HepG2 (cell line): ENCODE measurements around the gene MARCHF4. TPM values are rescaled to one million over a fixed set of nuclear protein-coding genes. Genes with fewer than 3 reads are reported as not detected.

ENCODE experiments used
- ADNP ChIP-seq: sonication (generic); formaldehyde crosslinking; IDR thresholded peaks from 2 replicates; pipeline ENCODE4 v1.4.0; 2020; ENCODE audit warnings: missing genetic modification reagents
- AHDC1 ChIP-seq: sonication (generic); formaldehyde crosslinking; IDR thresholded peaks from 2 replicates; pipeline ENCODE4 v1.5.1; 2020; ENCODE audit warnings: mild to moderate bottlenecking, missing genetic modification reagents, borderline replicate concordance
- DRAP1 ChIP-seq: IDR thresholded peaks from 2 replicates; pipeline ENCODE4 v1.6.1; 2016; ENCODE audit warnings: missing genetic modification reagents, missing compliant biosample characterization
- ESRRA ChIP-seq: sonication (generic); formaldehyde crosslinking; IDR thresholded peaks from 2 replicates; pipeline ENCODE4 v1.5.1; 2020; ENCODE audit warnings: mild to moderate bottlenecking, low read depth, missing genetic modification reagents
- KAT8 ChIP-seq: IDR thresholded peaks from 2 replicates; pipeline ENCODE4 v1.6.1; 2016; ENCODE audit warnings: missing genetic modification reagents, missing compliant biosample characterization
- MAFF ChIP-seq: IDR thresholded peaks from 2 replicates; pipeline ENCODE4 v1.6.1; 2011; ENCODE audit warnings: low read depth, low read length, improper control_type of control experiment
- NFAT5 ChIP-seq: sonication (generic); formaldehyde crosslinking; IDR thresholded peaks from 2 replicates; pipeline ENCODE4 v1.4.0; 2020; ENCODE audit warnings: missing genetic modification reagents
- SATB2 ChIP-seq: sonication (generic); formaldehyde crosslinking; IDR thresholded peaks from 2 replicates; pipeline ENCODE4 v1.5.0; 2020; ENCODE audit warnings: missing genetic modification reagents
- TCF12 ChIP-seq, 2 experiments: fragments of 450-650 bp in 1 of 2; sonication (generic) in 1 of 2; formaldehyde crosslinking in 1 of 2; IDR thresholded peaks; 2 replicates each; pipeline versions ENCODE4 v1.6.1 to v1.8.0; 2017 to 2022; ENCODE audit warnings: antibody characterized with exemption in 1 of 2, mild to moderate bottlenecking in 1 of 2, missing genetic modification reagents in 1 of 2, moderate library complexity in 1 of 2
- ZNF224 ChIP-seq: sonication (generic); formaldehyde crosslinking; IDR thresholded peaks from 2 replicates; pipeline ENCODE4 v1.5.0; 2020; ENCODE audit warnings: mild to moderate bottlenecking, missing genetic modification reagents
- ZNF501 ChIP-seq: sonication (generic); formaldehyde crosslinking; IDR thresholded peaks from 2 replicates; pipeline ENCODE4 v1.5.1; 2020; ENCODE audit warnings: mild to moderate bottlenecking, moderate library complexity, missing genetic modification reagents
- ZNF574 ChIP-seq: sonication (generic); formaldehyde crosslinking; IDR thresholded peaks from 2 replicates; pipeline ENCODE4 v1.4.0; 2020; ENCODE audit warnings: missing genetic modification reagents
- polyA plus RNA-seq, 8 experiments: library from polyadenylated mRNA; depleted of rRNA in 3 of 8; stranded (reverse) in 7 of 8; unstranded in 1 of 8; fragments of >200 nt; fragmentation: Illumina TruSeq in 4 of 8; extraction: Trizol in 4 of 8; gene quantifications; 2 replicates each; pipeline versions ENCODE4 v1.2.1 to v1.2.3, GENCODE V29; 2011 to 2016; ENCODE audit warnings: low read depth in 4 of 8, missing spikeins in 1 of 8, mixed read lengths in 1 of 8; ENCODE audit not compliant: insufficient read depth in 1 of 8
- total RNA-seq, 5 experiments: library from RNA; depleted of rRNA; stranded (reverse); fragments of >200 nt; fragmentation: Illumina TruSeq; extraction: Trizol; gene quantifications; 2 replicates each; pipeline ENCODE4 v1.2.3, GENCODE V29; 2016; ENCODE audit warnings: low read depth in 1 of 5
- TF ChIP-seq, protein P1 (sequence below): sonication (generic); IDR thresholded peaks from 2 replicates; pipeline ENCODE4 v1.6.1; 2016; ENCODE audit warnings: low read depth, borderline replicate concordance

Gene MARCHF4
- total and polyA plus RNA-seq, 2 of the 13 experiments (the other 11 are each of a cell fraction or from before 2014, with no cell fraction given) = not detected

GRCh38 chr2:216414772-216415319 is 42.6 kb upstream of the MARCHF4 start (continued):
- TF ChIP-seq, protein P1, sequence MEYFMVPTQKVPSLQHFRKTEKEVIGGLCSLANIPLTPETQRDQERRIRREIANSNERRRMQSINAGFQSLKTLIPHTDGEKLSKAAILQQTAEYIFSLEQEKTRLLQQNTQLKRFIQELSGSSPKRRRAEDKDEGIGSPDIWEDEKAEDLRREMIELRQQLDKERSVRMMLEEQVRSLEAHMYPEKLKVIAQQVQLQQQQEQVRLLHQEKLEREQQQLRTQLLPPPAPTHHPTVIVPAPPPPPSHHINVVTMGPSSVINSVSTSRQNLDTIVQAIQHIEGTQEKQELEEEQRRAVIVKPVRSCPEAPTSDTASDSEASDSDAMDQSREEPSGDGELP = no peak
- TF ChIP-seq NFAT5 (CRISPR knock-in tag) = no peak
- TF ChIP-seq KAT8 (CRISPR knock-in tag) = no peak
- TF ChIP-seq ZNF574 = peak; percentile 36; the same call in 1 of the 2 replicates
- no peak for TF ChIP-seq SATB2 (CRISPR knock-in tag)
- TF ChIP-seq ESRRA (CRISPR knock-in tag) = peak; percentile 62; the same call in 1 of the 2 replicates
- no peak for TF ChIP-seq TCF12 (IDR thresholded peaks at IDR 0.05)
- no peak for TF ChIP-seq TCF12 (CRISPR knock-in tag; IDR thresholded peaks at IDR 0.05)
- TF ChIP-seq AHDC1 = no peak
- TF ChIP-seq ADNP (CRISPR knock-in tag) = no peak
- TF ChIP-seq ZNF501 (CRISPR knock-in tag) = 0 out of 2 replicates have a peak, but pooled peaks have one; percentile 8
- no peak for TF ChIP-seq DRAP1 (CRISPR knock-in tag)
- no peak for TF ChIP-seq MAFF
- TF ChIP-seq ZNF224 (CRISPR knock-in tag) = no peak
